GM21786 (cell line): ENCODE measurements around the gene EML5.
"Not testable (repeated sequence)": the region's sequence is repeated elsewhere in the genome, so short reads cannot be mapped to it uniquely, and the experiment has no call there.

Source experiments
- ATAC-seq: cut with Tn5 transposase; IDR thresholded peaks from one replicate; pipeline ENCODE4 v1.9.1; 2021; ENCODE audit not compliant: unreplicated experiment

The EML5 gene

GRCh38 chr14:88792473-88793258, at the start of gene EML5:
TSS of gene EML5 (minus strand) at chr14:88792953. CDS start at chr14:88792503, 450 bp downstream.
- ATAC-seq = peak; percentile 77

DNA sequence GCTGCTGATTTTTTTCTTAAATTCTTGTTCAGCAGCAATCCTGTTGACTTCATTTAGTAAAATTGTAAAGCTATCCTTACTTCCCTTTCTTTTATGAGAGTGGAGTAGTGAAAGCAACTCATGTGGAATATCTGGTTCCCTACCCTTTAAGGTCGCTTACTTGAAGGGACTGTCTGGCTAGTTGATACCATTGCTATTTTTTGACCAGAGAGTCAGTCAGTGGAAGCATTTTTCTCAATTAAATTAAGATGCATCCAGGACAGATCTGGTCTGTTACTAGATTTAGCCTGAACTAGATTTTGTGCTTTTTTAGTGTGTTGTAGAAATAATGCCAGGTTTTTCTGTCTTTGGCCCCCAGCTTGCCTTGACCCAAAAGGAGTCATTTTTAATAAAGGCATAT, 49.7 kb upstream of the EML5 start:
- ATAC-seq = no peak

- no peak for ATAC-seq
Observed at GRCh38 chr14:88841741-88842140, 49.0 kb upstream of the EML5 start.

- no peak for ATAC-seq
Observed at GRCh38 chr14:88840926-88841325, 48.2 kb upstream of the EML5 start.

- ATAC-seq = no peak
Observed at GRCh38 chr14:88838015-88838414, 45.3 kb upstream of the EML5 start.

DNA sequence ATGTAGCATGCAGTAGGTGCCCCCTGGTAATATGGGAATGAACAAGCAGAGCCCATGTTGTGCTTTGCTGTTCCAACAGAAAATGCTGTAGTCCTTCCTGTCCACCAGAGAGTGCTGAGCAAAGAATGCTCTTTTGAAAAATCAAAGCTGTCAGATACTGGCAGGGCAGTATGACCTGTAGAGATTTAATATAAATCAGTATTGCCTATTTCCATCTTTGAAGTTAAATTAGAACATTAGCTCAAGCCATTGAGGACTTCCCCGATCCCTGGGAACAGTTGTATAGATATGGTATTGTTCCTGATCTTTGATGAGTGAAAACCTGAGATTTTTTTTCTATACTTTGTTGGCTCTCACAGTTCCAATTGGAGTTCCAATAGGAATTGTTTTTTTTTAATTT, 44.7 kb upstream of the EML5 start:
- no peak for ATAC-seq

GRCh38 chr14:88835661-88836060, 42.9 kb upstream of the EML5 start:
- ATAC-seq = no peak

DNA sequence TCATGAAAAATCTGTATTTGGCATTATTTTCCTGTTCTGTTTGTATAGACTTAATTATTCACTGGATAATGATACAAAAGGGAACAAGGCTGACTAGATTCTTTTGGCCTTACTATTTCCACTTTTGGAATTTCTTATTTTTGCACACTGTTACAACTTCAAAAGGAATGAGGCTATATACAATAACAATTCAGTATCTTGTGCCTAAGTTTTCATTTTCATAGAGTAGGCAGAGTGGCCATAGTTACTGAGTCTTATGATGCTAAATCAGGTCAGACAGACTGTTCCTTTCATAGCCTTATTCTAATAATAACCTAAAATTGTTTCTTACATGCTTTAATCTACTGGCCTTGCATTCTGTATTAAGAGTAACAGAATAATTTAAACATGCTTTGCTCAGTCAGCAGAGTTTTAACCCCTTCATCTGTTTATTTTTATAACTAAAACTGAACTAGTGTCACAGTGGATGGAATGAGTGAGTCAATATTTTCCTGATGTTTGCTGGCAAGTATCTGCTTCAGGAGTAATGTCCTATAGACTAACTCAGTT, 42.2 kb upstream of the EML5 start:
- no peak for ATAC-seq

- ATAC-seq = no peak
Observed at GRCh38 chr14:88831284-88831683, 38.5 kb upstream of the EML5 start.

GRCh38 chr14:88829685-88830302, 37.0 kb upstream of the EML5 start:
- ATAC-seq = no peak

DNA sequence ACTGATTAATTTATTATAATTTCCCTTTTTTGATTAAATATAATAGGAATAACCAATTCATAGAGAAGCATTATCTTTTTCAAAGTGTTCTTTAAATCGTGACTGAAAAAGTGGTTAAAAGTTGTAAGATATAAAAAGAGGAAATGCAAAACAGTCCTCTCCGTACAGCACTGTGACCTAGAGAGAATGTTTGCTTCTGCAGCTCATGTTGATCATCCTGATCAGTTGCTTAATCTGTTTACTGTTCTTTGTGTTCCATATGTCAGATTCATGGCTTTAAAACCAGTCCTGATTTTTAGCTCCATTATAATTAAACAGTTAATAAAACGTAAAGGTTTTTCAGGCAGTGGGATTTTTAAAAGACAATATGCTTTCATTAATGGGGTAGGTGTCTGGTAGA, 36.4 kb upstream of the EML5 start:
- no peak for ATAC-seq

GRCh38 chr14:88825503-88825902, 32.8 kb upstream of the EML5 start:
- ATAC-seq = no peak

GRCh38 chr14:88825078-88825458, 32.3 kb upstream of the EML5 start:
- no peak for ATAC-seq

DNA sequence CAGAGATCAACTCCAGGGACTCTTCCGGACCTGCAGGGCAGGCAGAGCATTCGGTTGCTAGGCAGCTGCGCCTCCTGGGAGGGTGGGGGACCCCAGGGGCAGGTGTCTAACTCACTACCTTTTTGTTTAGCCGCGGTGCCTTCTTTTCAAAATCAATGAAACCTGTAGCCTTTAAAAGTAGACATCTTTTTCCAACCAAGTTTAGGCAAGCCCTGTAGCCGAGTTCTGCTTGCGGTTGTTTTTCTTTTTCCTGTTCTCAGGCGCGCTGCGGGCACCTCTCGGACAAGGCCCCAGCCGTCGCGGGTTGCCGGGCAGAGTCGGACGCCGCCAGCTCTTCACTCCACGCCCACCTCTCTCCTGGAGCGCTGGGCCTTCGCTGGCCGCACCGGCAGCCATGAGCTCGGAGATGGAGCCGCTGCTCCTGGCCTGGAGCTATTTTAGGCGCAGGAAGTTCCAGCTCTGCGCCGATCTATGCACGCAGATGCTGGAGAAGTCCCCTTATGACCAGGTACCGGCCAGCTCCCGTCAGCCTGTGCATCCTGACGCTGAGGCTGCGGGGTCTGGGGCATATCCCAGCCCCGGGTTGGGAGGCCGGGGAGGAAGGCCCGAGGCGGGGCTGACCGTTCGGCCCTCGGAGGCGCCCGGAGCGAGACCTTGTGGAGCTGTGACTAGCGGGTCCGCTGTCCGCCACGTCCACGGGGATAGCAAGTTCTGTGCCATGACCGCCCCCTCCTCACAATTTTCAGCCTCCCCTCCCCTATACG, 31.7 kb upstream of the EML5 start, which contains the start of gene TTC8:
Gene TTC8, plus strand, starts transcription at position 338 of the 764 bp plus-strand sequence. Its CDS starts 57 bp downstream, at position 395.
- ATAC-seq = peak; percentile 98

DNA sequence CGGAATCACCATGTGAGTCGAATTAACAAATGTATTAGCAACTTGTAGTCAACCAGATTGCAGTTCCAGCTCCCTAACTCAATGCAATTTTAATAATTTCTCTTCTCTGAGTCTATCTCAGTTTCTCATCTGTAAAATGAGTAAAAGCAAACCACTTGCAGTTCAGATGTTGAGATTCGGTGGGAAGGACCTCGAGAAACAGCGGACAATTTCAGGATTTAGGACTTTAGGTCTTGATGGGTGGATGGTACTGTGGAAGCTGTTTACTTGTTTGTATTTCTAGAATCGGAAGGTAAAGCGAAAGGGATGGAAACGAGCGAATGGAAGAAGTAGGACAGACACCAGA, 31.2 kb upstream of the EML5 start:
- peak; percentile 1 for ATAC-seq

GRCh38 chr14:88821888-88822287, 29.1 kb upstream of the EML5 start:
- no peak for ATAC-seq

DNA sequence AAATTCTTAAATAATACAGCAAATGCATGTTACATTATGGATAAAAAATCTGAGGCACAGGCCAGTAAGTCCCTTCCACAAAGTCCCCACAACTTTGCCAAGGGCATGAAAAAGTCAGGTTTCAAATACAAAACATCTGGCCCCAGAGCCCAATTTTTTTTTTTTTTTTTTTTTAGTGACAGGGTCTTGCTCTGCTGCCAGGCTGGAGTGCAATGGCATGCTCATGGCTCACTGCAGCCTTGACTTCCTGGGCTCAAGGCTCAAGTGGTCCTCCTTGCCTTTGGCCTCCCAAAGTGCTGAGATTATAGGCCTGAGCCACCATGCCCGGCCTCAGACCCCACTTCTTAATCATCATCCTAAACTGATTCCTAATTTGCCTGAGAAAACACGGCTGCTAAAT, 28.6 kb upstream of the EML5 start:
- ATAC-seq = no peak

DNA sequence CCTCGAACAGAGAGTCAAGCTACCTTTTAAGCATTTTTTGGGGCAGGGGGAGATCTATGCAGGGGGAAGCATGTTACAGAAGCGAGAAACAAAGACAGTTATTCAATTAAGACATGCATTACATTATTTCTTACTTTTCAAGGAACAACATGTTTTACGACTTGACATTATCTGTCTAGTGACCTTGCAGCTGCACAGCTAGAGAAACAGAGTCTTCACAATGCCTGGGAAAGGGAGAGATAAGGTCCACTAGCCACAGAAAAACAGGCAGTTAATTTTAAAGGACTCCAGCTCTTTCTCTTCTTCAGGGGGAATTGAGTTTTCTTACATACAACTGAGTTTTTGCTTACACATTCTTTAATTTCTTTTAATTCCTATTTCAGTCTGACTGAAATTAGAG, 26.9 kb upstream of the EML5 start:
- not testable (repeated sequence) for ATAC-seq

DNA sequence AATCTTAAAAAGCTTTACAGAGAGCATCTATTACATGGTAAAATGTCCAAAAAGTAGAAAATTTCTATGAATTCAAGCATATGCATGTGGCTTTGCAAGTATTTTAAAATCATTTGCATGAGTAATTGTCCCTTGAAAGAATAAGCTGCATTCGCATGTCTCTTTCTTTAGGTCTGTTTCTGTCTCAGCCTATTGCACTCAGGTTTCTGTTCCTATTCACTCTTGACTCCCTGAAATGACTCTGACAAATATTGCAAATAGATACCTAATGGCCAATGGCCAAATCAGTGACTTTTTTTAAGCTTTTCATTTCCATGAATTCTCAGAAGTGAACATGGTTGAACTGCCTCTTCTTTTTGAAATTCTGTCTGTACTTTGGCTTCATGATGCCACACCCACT, 25.3 kb upstream of the EML5 start:
- peak; percentile 47 for ATAC-seq

GRCh38 chr14:88815980-88816379, 23.2 kb upstream of the EML5 start:
- ATAC-seq = no peak

GRCh38 chr14:88808359-88808758, 15.6 kb upstream of the EML5 start:
- ATAC-seq = no peak

DNA sequence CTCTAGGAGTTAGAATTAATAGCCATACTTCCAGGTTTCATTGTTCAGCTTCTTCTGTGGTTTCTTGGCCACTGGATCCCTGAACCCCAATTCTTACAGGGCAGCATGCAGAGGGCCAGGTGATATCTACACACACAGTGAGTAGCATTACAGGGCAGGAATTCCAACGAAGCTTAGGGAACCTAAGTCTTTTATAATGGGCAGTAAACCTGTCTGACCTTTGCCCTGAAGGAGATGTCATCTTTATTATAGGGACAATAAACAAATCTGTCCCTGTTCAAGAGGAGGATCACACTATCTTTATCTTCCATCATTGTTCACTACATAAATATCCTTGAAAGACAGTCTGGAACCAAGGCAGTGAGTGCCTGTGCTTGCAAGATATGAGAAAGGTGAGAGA, 11.7 kb upstream of the EML5 start:
- ATAC-seq = no peak
